SKM-1 (cell line): ENCODE data around the gene CLEC3B.
"Not testable (repeated sequence)": the region's sequence is repeated elsewhere in the genome, so short reads cannot be mapped to it uniquely, and the experiment has no call there.

Source experiments
- DNase-seq: peaks from one replicate; lab custom pipeline; 2025; ENCODE audit not compliant: unreplicated experiment; lab: John Stamatoyannopoulos, UW

Gene CLEC3B

DNA sequence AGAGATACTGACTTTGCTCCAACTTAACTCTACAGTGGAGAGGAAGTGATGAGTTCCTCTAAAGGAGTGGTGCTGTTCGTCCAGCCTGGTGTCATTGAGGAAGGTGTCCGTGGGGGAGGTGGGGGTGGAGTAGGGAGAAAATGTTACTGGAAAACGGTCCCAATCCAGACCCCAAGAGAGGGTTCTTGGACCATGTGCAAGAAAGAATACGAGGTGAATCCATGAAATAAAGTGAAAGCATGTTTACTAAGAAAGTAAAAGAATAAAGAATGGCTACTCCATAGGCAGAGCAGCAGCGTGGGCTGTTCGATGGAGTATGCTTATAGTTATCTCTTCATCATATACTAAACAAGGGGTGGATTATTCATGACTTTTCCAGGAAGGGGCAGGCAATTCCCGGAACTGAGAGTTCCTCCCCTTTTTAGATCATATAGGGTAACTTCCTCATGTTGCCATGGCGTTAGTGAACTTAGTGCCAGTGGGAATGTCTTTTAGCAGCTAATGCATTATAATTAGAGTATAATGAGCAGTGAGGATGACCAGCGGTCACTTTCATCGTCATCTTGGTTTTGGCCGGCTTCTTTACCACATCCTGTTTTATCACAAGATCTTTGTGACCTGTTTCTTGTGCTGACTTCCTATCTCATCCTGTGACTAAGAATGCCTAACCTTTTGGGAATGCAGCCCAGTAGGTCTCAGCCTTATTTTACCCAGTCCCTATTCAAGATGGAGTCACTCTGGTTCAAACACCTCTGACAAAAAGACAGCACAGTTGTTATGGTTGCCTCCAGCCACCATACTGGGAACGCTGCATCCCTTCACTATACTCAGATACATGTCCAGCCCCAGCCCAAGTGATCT is 38.6 kb downstream of the CLEC3B start:
- peak; percentile 12 for DNase-seq

DNA sequence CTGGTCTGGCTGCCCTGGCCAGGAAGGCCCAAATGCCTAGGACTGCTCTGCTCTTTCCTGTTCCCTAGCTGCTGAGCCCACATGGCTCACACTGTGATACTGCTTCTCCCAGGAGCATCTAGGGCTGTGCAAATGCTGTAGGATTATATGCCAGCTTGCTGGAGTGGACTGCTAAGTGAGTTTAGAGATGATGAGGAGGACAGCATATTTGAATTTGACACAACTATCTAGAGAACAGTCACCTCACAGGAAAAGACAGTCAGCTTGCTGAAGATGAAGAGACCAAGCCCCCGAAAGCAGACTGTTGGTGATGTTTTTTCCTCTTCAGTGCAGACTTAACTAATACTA is 39.2 kb downstream of the CLEC3B start:
- no peak for DNase-seq

DNA sequence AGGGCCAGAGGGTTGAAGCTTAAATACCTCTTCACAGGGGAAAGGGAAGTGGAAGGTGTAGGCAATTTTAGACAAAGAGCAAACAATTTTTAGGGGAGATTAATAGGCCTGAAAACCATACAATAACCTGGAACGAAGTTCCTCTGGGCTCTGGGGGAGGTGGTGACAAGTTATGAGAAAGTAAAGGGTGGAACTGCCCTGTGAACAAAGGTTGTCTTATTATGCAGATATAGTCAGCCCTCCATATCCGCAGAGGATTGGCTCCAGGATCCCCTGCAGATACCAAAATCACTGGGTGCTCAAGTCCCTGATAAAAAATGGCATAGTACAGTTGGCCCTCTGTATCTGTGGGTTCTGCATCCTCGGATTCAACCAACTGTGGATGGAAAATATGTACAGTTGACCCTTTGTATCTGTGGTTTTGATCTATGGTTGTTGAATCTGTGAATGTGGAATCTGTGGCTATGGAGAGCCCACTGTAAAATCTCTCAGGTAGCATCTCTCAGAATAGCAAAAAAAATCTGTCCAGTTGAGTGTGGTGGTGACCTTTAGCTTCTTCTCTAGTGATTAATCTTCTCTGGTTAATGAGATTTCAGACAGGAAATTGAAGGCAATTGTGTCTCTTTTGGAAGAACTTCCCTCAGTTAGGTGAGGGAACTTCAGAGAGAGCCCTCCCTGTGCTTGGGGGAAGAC is 40.2 kb downstream of the CLEC3B start:
- DNase-seq: no peak

- DNase-seq: no peak
Measured at GRCh38 chr3:45067486-45067885, 41.4 kb downstream of the CLEC3B start.

GRCh38 chr3:45067941-45068340 is 41.8 kb downstream of the CLEC3B start:
- no peak for DNase-seq

GRCh38 chr3:45071075-45071474 is 45.0 kb downstream of the CLEC3B start:
- DNase-seq: no peak

- DNase-seq: no peak
Measured at GRCh38 chr3:45075821-45076625, 49.9 kb downstream of the CLEC3B start.

DNA sequence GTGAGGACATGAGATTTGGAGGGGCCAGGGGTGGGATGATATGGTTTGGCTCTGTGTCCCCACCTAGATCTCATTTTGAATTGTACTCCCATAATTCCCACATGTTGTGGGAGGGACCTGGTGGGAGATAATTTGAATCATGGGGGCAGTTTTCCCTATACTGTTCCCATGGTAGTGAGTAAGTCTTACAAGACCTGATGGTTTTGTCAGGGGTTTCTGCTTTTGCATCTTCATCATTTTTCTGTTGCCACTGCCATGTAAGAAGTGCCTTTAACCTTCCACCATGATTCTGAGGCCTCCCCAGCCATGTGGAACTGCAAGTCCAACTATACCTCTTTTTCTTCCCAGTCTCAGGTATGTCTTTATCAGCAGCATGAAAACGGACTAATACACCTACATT is 52.2 kb downstream of the CLEC3B start:
- not testable (repeated sequence) for DNase-seq

- no peak for DNase-seq
Measured at GRCh38 chr3:45078910-45079522, 52.9 kb downstream of the CLEC3B start.

DNA sequence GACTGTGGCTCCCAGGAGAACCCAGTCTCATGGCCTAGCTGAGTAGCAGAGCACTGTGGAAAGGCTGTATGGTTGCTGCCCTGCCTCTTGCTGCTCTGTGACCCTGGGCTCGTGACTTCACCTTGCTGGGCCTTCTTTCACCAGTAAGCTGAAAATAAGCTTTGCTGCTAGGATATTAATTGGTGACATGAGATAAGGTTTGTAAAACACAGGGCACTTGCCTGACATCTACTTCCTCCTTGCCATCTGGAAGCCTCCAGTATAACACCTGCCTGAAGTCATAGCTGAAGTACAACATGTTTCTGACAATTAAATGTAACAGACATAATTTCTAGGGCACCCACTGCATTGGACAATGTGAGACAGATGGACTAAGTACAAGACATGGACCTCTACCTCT is 53.6 kb downstream of the CLEC3B start:
- no peak for DNase-seq

DNA sequence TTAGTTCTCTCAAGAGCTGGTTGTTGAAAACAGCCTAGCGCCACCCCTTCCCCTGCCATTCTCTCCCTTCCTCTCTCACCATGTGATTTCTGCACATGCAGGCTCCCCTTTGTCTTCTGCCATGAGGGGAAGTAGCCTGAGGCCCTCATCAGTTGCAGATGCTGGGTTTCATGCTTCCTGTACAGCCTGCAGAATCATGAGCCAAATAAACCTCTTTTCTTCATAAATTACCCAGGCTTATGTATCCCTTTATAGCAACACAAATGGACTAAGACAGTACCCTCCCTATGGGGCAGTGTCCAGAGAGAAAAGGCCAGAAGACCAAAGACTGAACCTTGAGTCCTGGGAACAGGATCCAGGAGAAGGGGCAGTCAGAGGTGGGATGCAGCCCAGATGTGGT is 54.7 kb downstream of the CLEC3B start:
- DNase-seq: no peak

- DNase-seq: no peak
Measured at GRCh38 chr3:45081506-45082141, 55.5 kb downstream of the CLEC3B start.

DNA sequence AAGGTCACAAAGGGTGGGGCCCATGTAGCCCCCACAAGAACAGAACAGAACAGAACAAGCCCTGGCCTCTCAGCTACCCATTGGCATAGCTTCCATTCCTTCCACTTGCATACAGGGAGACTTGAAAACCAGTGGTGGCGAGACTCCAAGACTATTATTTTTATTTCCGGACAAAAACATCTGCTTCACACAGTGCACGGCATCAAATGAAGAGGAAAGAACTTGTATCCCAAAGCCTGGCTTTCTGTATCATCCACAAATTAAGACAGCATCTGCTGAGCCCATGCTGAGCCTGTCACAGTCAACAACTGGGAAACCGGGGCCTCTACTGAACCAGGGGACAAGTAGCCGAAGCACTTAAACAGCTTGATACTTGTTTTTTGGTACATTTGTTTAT is 56.0 kb downstream of the CLEC3B start:
- no peak for DNase-seq

GRCh38 chr3:45083023-45083422 is 56.9 kb downstream of the CLEC3B start:
- DNase-seq: no peak

- DNase-seq: no peak
Measured at GRCh38 chr3:45084361-45084760, 58.3 kb downstream of the CLEC3B start.

GRCh38 chr3:45084820-45085816 is 59.0 kb downstream of the CLEC3B start:
- DNase-seq: no peak
